ENCODE results near the gene ASCC3. TPM values are rescaled to one million over a fixed set of nuclear protein-coding genes. Genes with fewer than 3 reads are reported as not detected.

Gene ASCC3
- total and polyA plus RNA-seq, 2 of the 4 experiments (the other 2 are of a cell fraction): 25.8 to 104 TPM

GRCh38 chr6:100475554-100476320 is 405.4 kb downstream of the ASCC3 start:
- H2BK20ac ChIP-seq (ENCODE audit: low read depth, low read length): no peak overlapping the region

More at GRCh38 chr6:100475554-100476320, 405.4 kb downstream of the ASCC3 start:
- H2AK5ac ChIP-seq (ENCODE audit: low read depth, low read length): no peak overlapping the region
- no peak overlapping the region for H3K4ac ChIP-seq (ENCODE audit: low read depth, low read length)
- H3K9me3 ChIP-seq (ENCODE audit: control insufficient read depth, insufficient read depth, low read length): no peaks in the 10 kb centered on the region
- H3K18ac ChIP-seq (ENCODE audit: low read depth, low read length): no peak overlapping the region
- no peak overlapping the region for H2BK15ac ChIP-seq (ENCODE audit: low read depth, low read length)
- no peak overlapping the region for H4K8ac ChIP-seq (ENCODE audit: low read depth in 2 of 2, low read length in 2 of 2)
- no peak overlapping the region for H2BK120ac ChIP-seq (ENCODE audit: low read depth, low read length)
- no peaks in the 10 kb centered on the region for H3K36me3 ChIP-seq (ENCODE audit: control insufficient read depth, insufficient read depth, low read length)
- no peaks in the 10 kb centered on the region for H3K4me1 ChIP-seq (ENCODE audit: control insufficient read depth, insufficient read depth, low read length)
- no peak overlapping the region for H4K5ac ChIP-seq (ENCODE audit: low read depth, low read length)
- no peak overlapping the region for H3K14ac ChIP-seq (replicated peaks; ENCODE audit: low read depth, low read length)
- no peak overlapping the region for H4K91ac ChIP-seq (ENCODE audit: insufficient read depth, low read depth, low read length)
- H3K27ac ChIP-seq (ENCODE audit: insufficient read depth, low read length): no peak overlapping the region
- in situ Hi-C loops (cut with MboI; ENCODE audit: low sequenced_read_pairs) (loop anchor here (25.0 kb wide), 1 partner anchor 613 kb away; no protein-coding TSS in a partner anchor), intact Hi-C loops (cut with micrococcal nuclease) (loop anchor here (5.0 kb wide), 2 partner anchors 187 to 608 kb away; no protein-coding TSS in a partner anchor), dilution Hi-C loops (cut with HindIII; ENCODE audit: low sequenced_read_pairs, unreplicated experiment) (no loop called here)
- BruUV-seq (replicated peaks): no TSS peak
- H3K4me3 ChIP-seq (ENCODE audit: insufficient read depth, low read depth, low read length): no peak overlapping the region
- H3K27me3 ChIP-seq (ENCODE audit: control insufficient read depth, insufficient read depth, low read length): peaks cover 41% of the 10 kb centered on the region
- no peaks in the 10 kb centered on the region for H3K9me1 ChIP-seq (ENCODE audit: insufficient read depth, low read length)
- H2BK5ac ChIP-seq (ENCODE audit: low read depth, low read length, poor library complexity, severe bottlenecking): no peak overlapping the region
- WGBS, 2 experiments (ENCODE audit: extremely low coverage in 2 of 2, insufficient read length in 1 of 2): no CpG with 5 or more reads among the region's 10 CpGs
- no peak overlapping the region for H2AFZ ChIP-seq (replicated peaks; ENCODE audit: low read length, poor library complexity)
- H3K56ac ChIP-seq (ENCODE audit: extremely low read depth, insufficient read depth, low read length): no peak overlapping the region
- H3K23ac ChIP-seq (ENCODE audit: low read depth, low read length): no peak overlapping the region
- no peak overlapping the region for H2AK9ac ChIP-seq (replicated peaks; ENCODE audit: low read depth, low read length, poor library complexity)
- ChIA-PET CTCF (no interaction called here), POLR2A (ENCODE audit: unreplicated experiment) (no interaction called here)
- H3K4me2 ChIP-seq (ENCODE audit: low read depth, low read length): no peak overlapping the region
- DNase-seq (peak; percentile 22), ATAC-seq (ENCODE audit: low read depth) (no peak)
- no peaks in the 10 kb centered on the region for H3K79me1 ChIP-seq (ENCODE audit: low read depth in 1 of 2, low read length in 2 of 2)
- no peak overlapping the region for H3K9ac ChIP-seq (ENCODE audit: low read depth, low read length)
- no peak for TF ChIP-seq RFX5 (IDR thresholded peaks at IDR 0.05; ENCODE audit: low read depth, low read length)
- TF ChIP-seq CHD1 (IDR thresholded peaks at IDR 0.05; ENCODE audit: low read depth, low read length): no peak
- TF ChIP-seq POLR2A (IDR thresholded peaks at IDR 0.05; ENCODE audit: low read depth, low read length): no peak
- TF ChIP-seq MXI1 (IDR thresholded peaks at IDR 0.05; ENCODE audit: borderline replicate concordance, low read depth, low read length): no peak
- TF ChIP-seq FOS (IDR thresholded peaks at IDR 0.05; ENCODE audit: low read depth, low read length): no peak
- TF ChIP-seq, protein P1, sequence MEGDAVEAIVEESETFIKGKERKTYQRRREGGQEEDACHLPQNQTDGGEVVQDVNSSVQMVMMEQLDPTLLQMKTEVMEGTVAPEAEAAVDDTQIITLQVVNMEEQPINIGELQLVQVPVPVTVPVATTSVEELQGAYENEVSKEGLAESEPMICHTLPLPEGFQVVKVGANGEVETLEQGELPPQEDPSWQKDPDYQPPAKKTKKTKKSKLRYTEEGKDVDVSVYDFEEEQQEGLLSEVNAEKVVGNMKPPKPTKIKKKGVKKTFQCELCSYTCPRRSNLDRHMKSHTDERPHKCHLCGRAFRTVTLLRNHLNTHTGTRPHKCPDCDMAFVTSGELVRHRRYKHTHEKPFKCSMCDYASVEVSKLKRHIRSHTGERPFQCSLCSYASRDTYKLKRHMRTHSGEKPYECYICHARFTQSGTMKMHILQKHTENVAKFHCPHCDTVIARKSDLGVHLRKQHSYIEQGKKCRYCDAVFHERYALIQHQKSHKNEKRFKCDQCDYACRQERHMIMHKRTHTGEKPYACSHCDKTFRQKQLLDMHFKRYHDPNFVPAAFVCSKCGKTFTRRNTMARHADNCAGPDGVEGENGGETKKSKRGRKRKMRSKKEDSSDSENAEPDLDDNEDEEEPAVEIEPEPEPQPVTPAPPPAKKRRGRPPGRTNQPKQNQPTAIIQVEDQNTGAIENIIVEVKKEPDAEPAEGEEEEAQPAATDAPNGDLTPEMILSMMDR (conservative IDR thresholded peaks at IDR 0.05; ENCODE audit: low read depth, low read length): no peak
- no peak for TF ChIP-seq RCOR1 (IDR thresholded peaks at IDR 0.05; ENCODE audit: insufficient replicate concordance, low read length)
- no peak for TF ChIP-seq MAFK (IDR thresholded peaks at IDR 0.05; ENCODE audit: low read depth, low read length)
- TF ChIP-seq, protein P2, sequence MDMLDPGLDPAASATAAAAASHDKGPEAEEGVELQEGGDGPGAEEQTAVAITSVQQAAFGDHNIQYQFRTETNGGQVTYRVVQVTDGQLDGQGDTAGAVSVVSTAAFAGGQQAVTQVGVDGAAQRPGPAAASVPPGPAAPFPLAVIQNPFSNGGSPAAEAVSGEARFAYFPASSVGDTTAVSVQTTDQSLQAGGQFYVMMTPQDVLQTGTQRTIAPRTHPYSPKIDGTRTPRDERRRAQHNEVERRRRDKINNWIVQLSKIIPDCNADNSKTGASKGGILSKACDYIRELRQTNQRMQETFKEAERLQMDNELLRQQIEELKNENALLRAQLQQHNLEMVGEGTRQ (IDR thresholded peaks at IDR 0.05; ENCODE audit: low read depth, low read length): no peak
- no peak for TF ChIP-seq SMC3 (IDR thresholded peaks at IDR 0.05; ENCODE audit: low read depth, low read length)
- TF ChIP-seq MAZ (IDR thresholded peaks at IDR 0.05; ENCODE audit: borderline replicate concordance, low read depth, low read length): no peak
- TF ChIP-seq BHLHE40 (IDR thresholded peaks at IDR 0.05; ENCODE audit: low read depth, low read length): no peak
- no peak for TF ChIP-seq RAD21 (IDR thresholded peaks at IDR 0.05; ENCODE audit: low read length)
- no peak for TF ChIP-seq NFE2L2 (IDR thresholded peaks at IDR 0.05; ENCODE audit: low read depth, low read length)
- TF ChIP-seq, protein P3, sequence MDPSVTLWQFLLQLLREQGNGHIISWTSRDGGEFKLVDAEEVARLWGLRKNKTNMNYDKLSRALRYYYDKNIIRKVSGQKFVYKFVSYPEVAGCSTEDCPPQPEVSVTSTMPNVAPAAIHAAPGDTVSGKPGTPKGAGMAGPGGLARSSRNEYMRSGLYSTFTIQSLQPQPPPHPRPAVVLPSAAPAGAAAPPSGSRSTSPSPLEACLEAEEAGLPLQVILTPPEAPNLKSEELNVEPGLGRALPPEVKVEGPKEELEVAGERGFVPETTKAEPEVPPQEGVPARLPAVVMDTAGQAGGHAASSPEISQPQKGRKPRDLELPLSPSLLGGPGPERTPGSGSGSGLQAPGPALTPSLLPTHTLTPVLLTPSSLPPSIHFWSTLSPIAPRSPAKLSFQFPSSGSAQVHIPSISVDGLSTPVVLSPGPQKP (IDR thresholded peaks at IDR 0.05; ENCODE audit: borderline replicate concordance, low read depth, low read length): no peak
- no peak for TF ChIP-seq CEBPB (IDR thresholded peaks at IDR 0.05; ENCODE audit: low read depth, low read length)
- no peaks in the 10 kb centered on the region for H4K20me1 ChIP-seq (ENCODE audit: insufficient read depth, low read length)
